Measurements from ENCODE around the gene RBKS. TPM values are rescaled to one million over a fixed set of nuclear protein-coding genes. Genes with fewer than 3 reads are reported as not detected.

RBKS gene
- total and polyA plus RNA-seq, 2 of the 8 experiments (the other 6 are each of a cell fraction or from before 2014, with no cell fraction given), result 1.1 to 1.5 TPM

DNA sequence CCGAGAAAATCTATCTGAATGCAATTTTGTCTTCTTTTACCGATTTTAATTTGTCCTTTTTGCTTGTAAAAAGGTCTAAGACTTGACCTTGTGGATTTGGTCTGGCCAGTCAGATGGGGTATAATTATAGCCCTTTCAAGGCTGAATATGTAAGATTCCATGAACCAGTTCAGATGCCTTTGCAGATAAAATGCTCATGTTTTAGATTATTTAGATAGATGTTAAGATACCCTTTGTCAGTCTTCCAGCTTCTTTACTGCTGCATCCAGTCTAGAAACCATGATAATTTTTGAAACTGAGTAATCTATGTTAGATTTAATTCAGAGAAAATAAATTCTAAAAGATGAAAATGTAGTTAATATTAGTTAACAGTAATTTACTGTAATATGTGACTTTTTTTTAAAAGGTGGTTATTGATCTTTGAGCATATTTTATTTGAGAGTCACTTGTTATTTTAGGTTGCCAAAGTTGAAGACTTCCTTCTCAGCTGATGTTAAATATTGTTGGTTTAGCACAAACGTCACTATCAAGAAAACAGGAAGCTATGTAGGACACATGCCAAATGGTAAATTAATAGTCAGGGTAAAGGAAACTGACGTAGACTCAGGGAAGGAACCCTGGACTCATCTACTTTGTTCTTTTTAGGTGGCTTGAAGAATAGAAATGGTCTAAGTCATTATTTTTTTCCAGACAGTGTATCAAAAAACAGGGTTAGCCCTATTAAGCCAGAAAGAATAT is 30.1 kb upstream of the RBKS start (continued):
- TF ChIP-seq RBBP5 (IDR thresholded peaks at IDR 0.05; ENCODE audit: borderline replicate concordance, low read depth, low read length), result no peak
- no peak for TF ChIP-seq NANOG (IDR thresholded peaks at IDR 0.05; ENCODE audit: insufficient read depth, low read depth, low read length, poor library complexity, severe bottlenecking)
- no peak for TF ChIP-seq ZNF274 (IDR thresholded peaks at IDR 0.05; ENCODE audit: borderline replicate concordance, extremely low read depth, low read length)
- TF ChIP-seq POU5F1 (IDR thresholded peaks at IDR 0.05; ENCODE audit: low read depth, low read length), result no peak

All from H1 (cell line).